ENCODE data around the gene CDC42EP1. TPM values are rescaled to one million over a fixed set of nuclear protein-coding genes. Genes with fewer than 3 reads are reported as not detected.

CDC42EP1 gene
- total RNA-seq, 2 donors from 2014 or later: 66.1 to 97.0 TPM

DNA sequence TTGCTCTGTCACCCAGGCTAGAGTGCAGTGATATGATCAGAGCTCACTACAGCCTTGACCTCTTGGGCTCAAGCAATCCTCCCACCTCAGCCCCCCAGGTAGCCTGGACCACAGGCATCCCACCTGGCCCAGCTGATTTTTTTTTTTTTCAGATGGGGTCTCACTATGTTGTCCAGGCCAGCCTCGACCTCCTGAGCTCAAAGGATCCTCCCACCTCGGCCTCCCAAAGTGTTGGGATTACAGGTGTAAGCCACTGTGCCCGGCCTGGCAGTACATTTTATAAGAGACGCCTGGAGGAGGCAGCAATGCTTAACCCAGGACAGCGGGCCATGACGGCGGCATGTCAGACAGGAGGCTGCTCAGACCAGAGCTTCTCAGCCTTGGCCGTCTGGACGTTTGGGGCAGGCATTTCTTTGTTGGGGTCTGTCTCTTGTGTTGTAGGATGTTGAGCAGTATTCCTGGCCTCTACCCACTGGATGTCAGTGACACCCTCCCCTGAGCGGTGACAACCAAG, 15.3 kb downstream of the CDC42EP1 start:
- Histone ChIP-seq H3K27me3 (no peaks in the 10 kb centered on the region), H3K27ac (no peak overlapping the region), H3K9me3 (no peaks in the 10 kb centered on the region), H3K4me3 (no peak overlapping the region), H3K4me1 (peaks cover 8% of the 10 kb centered on the region), H3K36me3 (no peaks in the 10 kb centered on the region), H3K9ac (ENCODE audit: low read depth in 2 of 2, low read length in 2 of 2) (no peak overlapping the region)
- DNase-seq: no peak
- TF ChIP-seq, protein P1, sequence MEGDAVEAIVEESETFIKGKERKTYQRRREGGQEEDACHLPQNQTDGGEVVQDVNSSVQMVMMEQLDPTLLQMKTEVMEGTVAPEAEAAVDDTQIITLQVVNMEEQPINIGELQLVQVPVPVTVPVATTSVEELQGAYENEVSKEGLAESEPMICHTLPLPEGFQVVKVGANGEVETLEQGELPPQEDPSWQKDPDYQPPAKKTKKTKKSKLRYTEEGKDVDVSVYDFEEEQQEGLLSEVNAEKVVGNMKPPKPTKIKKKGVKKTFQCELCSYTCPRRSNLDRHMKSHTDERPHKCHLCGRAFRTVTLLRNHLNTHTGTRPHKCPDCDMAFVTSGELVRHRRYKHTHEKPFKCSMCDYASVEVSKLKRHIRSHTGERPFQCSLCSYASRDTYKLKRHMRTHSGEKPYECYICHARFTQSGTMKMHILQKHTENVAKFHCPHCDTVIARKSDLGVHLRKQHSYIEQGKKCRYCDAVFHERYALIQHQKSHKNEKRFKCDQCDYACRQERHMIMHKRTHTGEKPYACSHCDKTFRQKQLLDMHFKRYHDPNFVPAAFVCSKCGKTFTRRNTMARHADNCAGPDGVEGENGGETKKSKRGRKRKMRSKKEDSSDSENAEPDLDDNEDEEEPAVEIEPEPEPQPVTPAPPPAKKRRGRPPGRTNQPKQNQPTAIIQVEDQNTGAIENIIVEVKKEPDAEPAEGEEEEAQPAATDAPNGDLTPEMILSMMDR (IDR thresholded peaks at IDR 0.05): no peak
- intact Hi-C loops (cut with DNase I): loop anchor here (5.0 kb wide), 1 partner anchor 38 kb away; no protein-coding TSS in a partner anchor

DNA sequence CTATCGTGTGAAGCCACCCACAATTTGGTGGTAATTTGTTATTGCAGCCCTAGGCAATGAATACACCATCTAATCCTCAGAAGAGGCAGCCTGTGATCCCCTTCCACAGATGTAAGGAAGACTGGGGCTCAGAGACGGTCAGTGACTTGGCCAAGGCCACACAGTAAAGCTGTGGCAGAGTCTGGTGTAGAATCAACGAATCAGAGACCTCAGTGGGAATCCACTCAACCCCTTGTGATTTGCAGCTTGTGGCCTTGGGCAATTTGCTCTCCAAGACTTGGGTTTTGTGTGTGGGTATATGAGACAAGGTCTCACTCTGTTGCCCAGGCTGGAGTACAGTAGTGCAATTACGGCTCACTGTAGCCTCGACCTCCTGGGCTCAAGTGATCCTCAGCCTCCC, 17.7 kb downstream of the CDC42EP1 start:
- peaks cover 9% of the 10 kb centered on the region for H3K4me1 ChIP-seq
- TF ChIP-seq, protein P1 (IDR thresholded peaks at IDR 0.05): no peak

DNA sequence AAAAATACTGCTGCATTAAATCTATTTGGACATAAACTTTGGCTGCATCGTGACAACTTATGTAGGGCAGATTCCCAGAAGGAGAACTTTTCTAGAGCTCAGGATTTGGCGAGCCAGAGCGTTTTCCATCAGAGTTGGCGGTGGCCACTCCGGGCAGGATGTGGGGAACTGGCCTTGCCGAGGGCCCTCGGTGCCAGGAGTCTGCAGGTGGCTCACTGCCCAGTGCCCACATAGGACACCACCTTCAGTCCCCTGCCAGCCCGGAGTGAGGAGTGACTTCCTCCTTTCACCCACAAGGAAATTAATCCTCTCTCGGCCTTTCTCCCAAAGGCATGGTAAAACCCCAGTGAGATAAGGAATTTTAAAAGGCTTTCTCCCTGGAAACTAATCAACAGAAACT, 21.2 kb downstream of the CDC42EP1 start:
- peak overlapping the region in 1 of 2 donors; percentile 55 for H3K9ac ChIP-seq (ENCODE audit: low read depth in 2 of 2, low read length in 2 of 2)
- H3K36me3 ChIP-seq: no peaks in the 10 kb centered on the region
- H3K9me3 ChIP-seq: no peaks in the 10 kb centered on the region
- H3K27me3 ChIP-seq: no peaks in the 10 kb centered on the region
- intact Hi-C loops (cut with DNase I): no loop called here
- peaks cover 9% of the 10 kb centered on the region for H3K4me1 ChIP-seq
- H3K27ac ChIP-seq: peak overlapping the region; percentile 81
- H3K4me3 ChIP-seq: no peak overlapping the region
- peak; percentile 81 for DNase-seq
- TF ChIP-seq, protein P1 (IDR thresholded peaks at IDR 0.05): no peak

More for the DNA sequence above, 17.7 kb downstream of the CDC42EP1 start:
- Histone ChIP-seq H3K27ac (no peak overlapping the region), H3K9me3 (no peaks in the 10 kb centered on the region), H3K27me3 (no peaks in the 10 kb centered on the region), H3K9ac (ENCODE audit: low read depth in 2 of 2, low read length in 2 of 2) (peak overlapping the region in 1 of 2 donors; percentile 26), H3K36me3 (no peaks in the 10 kb centered on the region), H3K4me3 (no peak overlapping the region)
- DNase-seq: no peak
- intact Hi-C loops (cut with DNase I): loop anchor here (5.0 kb wide), 1 partner anchor 41 kb away; no protein-coding TSS in a partner anchor

DNA sequence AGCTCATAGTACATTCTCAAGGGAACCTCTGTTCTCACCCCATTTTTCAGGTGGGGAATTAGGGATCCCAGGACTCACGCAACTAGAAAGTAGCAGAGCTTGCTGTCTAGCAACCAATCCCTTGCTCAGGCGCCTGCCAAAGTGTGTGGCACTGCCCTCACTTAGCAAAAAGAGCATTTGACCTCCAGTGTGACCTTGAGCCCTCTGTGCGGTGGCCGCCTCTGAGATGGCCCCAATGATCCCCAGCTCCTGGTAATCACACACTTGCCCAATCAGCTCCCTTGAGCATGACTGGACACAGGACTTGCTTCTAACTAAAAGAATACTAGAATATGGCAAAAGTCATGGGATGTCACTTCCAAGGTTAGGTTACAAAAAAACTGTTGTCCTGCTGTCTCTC, 22.2 kb downstream of the CDC42EP1 start:
- peak overlapping the region; percentile 81 for H3K27ac ChIP-seq
- intact Hi-C loops (cut with DNase I): no loop called here
- H3K9me3 ChIP-seq: no peaks in the 10 kb centered on the region
- no peaks in the 10 kb centered on the region for H3K27me3 ChIP-seq
- peaks cover 9% of the 10 kb centered on the region for H3K4me1 ChIP-seq
- H3K4me3 ChIP-seq: no peak overlapping the region
- H3K36me3 ChIP-seq: no peaks in the 10 kb centered on the region
- no peak overlapping the region for H3K9ac ChIP-seq (ENCODE audit: low read depth in 2 of 2, low read length in 2 of 2)
- DNase-seq: no peak
- TF ChIP-seq, protein P1 (IDR thresholded peaks at IDR 0.05): no peak

- peak; percentile 91 for DNase-seq
- peaks cover 10% of the 10 kb centered on the region for H3K4me1 ChIP-seq
- H3K4me3 ChIP-seq: no peak overlapping the region
- peak overlapping the region; percentile 74 for H3K27ac ChIP-seq
- intact Hi-C loops (cut with DNase I): no loop called here
- no peaks in the 10 kb centered on the region for H3K36me3 ChIP-seq
- H3K9ac ChIP-seq (ENCODE audit: low read depth in 2 of 2, low read length in 2 of 2): peak overlapping the region; percentile 24 to 44
- no peaks in the 10 kb centered on the region for H3K9me3 ChIP-seq
- TF ChIP-seq, protein P1 (IDR thresholded peaks at IDR 0.05): no peak
- H3K27me3 ChIP-seq: no peaks in the 10 kb centered on the region
Observed at GRCh38 chr22:37588546-37589215, 28.4 kb downstream of the CDC42EP1 start.
